A673 (cell line): Measurements from ENCODE around the gene C19orf73. TPM values are rescaled to one million over a fixed set of nuclear protein-coding genes. Genes with fewer than 3 reads are reported as not detected.

Experiments
- BruUV-seq: library from RNA; stranded (reverse); fragments of 400-500 nt; replicated peaks from 2 replicates; lab custom pipeline; 2021; lab: Mats Ljungman, UMichigan
- CTCF ChIA-PET: fragments of 300-600 bp; sonication (Branson Sonifier 250); formaldehyde crosslinking; loops from one replicate; lab custom pipeline; 2022; ENCODE audit warnings: antibody characterized with exemption; lab: Charles Lee
- POLR2A ChIA-PET: fragments of 300-600 bp; sonication (Branson Sonifier 250); formaldehyde crosslinking; loops from one replicate; lab custom pipeline; 2022; ENCODE audit warnings: antibody characterized with exemption; ENCODE audit not compliant: low non-redundant PET; lab: Charles Lee
- DNase-seq: peaks from one replicate; pipeline ENCODE4 v3.0.0-alpha.2; 2015; ENCODE audit warnings: low spot score
- H3K27ac ChIP-seq: fragments of 200-600 bp; sonication (generic); 2 replicates; pipeline ENCODE4 v1.5.1; 2016; ENCODE audit warnings: mixed run types, low read depth, mild to moderate bottlenecking, mixed read lengths, antibody characterized with exemption, low read length; ENCODE audit not compliant: poor library complexity, severe bottlenecking
- H3K27me3 ChIP-seq: fragments of 200-600 bp; sonication (generic); replicated peaks from 2 replicates; pipeline ENCODE4 v1.6.1; 2017; ENCODE audit warnings: mixed run types, low read depth, mild to moderate bottlenecking, mixed read lengths, antibody characterized with exemption, low read length; ENCODE audit not compliant: insufficient read depth, poor library complexity
- H3K36me3 ChIP-seq: fragments of 200-600 bp; sonication (generic); 2 replicates; pipeline ENCODE4 v1.6.1; 2016; ENCODE audit warnings: mixed run types, mild to moderate bottlenecking, mixed read lengths, antibody characterized with exemption, low read length; ENCODE audit not compliant: insufficient read depth, poor library complexity, severe bottlenecking
- H3K4me1 ChIP-seq: fragments of 200-600 bp; sonication (generic); 2 replicates; pipeline ENCODE4 v1.6.1; 2017; ENCODE audit warnings: mixed run types, mild to moderate bottlenecking, mixed read lengths, antibody characterized with exemption, low read length; ENCODE audit not compliant: insufficient read depth, poor library complexity, severe bottlenecking
- H3K4me3 ChIP-seq: fragments of 200-600 bp; sonication (generic); 2 replicates; pipeline ENCODE4 v1.5.1; 2016; ENCODE audit warnings: low read depth, mixed run types, mild to moderate bottlenecking, mixed read lengths, low read length; ENCODE audit not compliant: poor library complexity, severe bottlenecking
- H3K9me3 ChIP-seq: fragments of 200-600 bp; sonication (generic); 2 replicates; pipeline ENCODE4 v1.6.1; 2016; ENCODE audit warnings: mixed run types, low read depth, mild to moderate bottlenecking, mixed read lengths, antibody characterized with exemption, low read length; ENCODE audit not compliant: poor library complexity, severe bottlenecking
- CTCF ChIP-seq: fragments of 300-800, 200-600 bp; sonication (generic); conservative IDR thresholded peaks from 2 replicates; pipeline ENCODE4 v1.5.1; 2017; ENCODE audit warnings: low read depth, mild to moderate bottlenecking, antibody characterized with exemption, low read length, moderate library complexity, mixed read lengths
- EZH2 ChIP-seq: fragments of 200-600 bp; sonication (generic); IDR thresholded peaks from 2 replicates; pipeline ENCODE4 v1.6.1; 2017; ENCODE audit warnings: borderline replicate concordance, low read depth, mild to moderate bottlenecking, mixed read lengths, antibody characterized with exemption, low read length; ENCODE audit not compliant: poor library complexity, severe bottlenecking
- intact Hi-C: fragments of 100-400 bp; cut with micrococcal nuclease; formaldehyde crosslinking; loops from one replicate; pipeline ENCODE4 v1.10.0; 2022; ENCODE audit not compliant: unreplicated experiment
- total RNA-seq: library from RNA; stranded (reverse); gene quantifications from 2 replicates; pipeline ENCODE4 v1.2.3, GENCODE V29; 2021

Gene C19orf73
- total RNA-seq, 1 experiment from 2014 or later = 1.7 TPM

GRCh38 chr19:49120325-49120683 lies 1.4 kb upstream of the C19orf73 start:
- POLR2A ChIA-PET = no interaction called here
- Histone ChIP-seq H3K4me1 (peaks cover 11% of the 10 kb centered on the region), H3K27ac (peak overlapping the region; percentile 97), H3K4me3 (peak overlapping the region; percentile 79), H3K27me3 (no peaks in the 10 kb centered on the region), H3K9me3 (no peaks in the 10 kb centered on the region), H3K36me3 (no peaks in the 10 kb centered on the region)
- DNase-seq = no peak
- BruUV-seq = no TSS peak
- TF ChIP-seq EZH2 = no peak
- no peak for TF ChIP-seq CTCF
- intact Hi-C loops = no loop called here
- CTCF ChIA-PET = interaction anchor here (1.5 kb wide), 1 partner anchor 26 kb away, joined by 4 read pairs; no protein-coding TSS in a partner anchor

- ChIA-PET CTCF (interaction anchor here (1.5 kb wide), 1 partner anchor 27 kb away, joined by 4 read pairs; no protein-coding TSS in a partner anchor), POLR2A (interaction anchor here (0.6 to 0.8 kb wide), 2 partner anchors 20 to 29 kb away, joined by 5 to 7 read pairs; no protein-coding TSS in a partner anchor)
- H3K4me3 ChIP-seq = peak within 1 kb of the TSS; percentile 79
- intact Hi-C loops = no loop called here
- no TSS peak for BruUV-seq
- H3K27ac ChIP-seq = peak within 1 kb of the TSS; percentile 97
- no peaks in the 10 kb centered on the region for H3K27me3 ChIP-seq
- no peaks in the 10 kb centered on the region for H3K9me3 ChIP-seq
- DNase-seq = peak; percentile 42
- no peak for TF ChIP-seq CTCF
- TF ChIP-seq EZH2 = no peak
- peaks cover 11% of the 10 kb centered on the region for H3K4me1 ChIP-seq
- no peaks in the 10 kb centered on the region for H3K36me3 ChIP-seq
Observed at GRCh38 chr19:49119411-49120324, 725 bp upstream of the C19orf73 start, which contains the start of gene PPFIA3. Gene PPFIA3 (plus strand): TSS chr19:49119544. CDS start chr19:49127874, 8,330 bp downstream.

- Histone ChIP-seq H3K27ac (peak overlapping the region; percentile 97), H3K9me3 (no peaks in the 10 kb centered on the region), H3K4me1 (peaks cover 18% of the 10 kb centered on the region), H3K36me3 (no peaks in the 10 kb centered on the region), H3K4me3 (peak overlapping the region; percentile 79), H3K27me3 (no peaks in the 10 kb centered on the region)
- intact Hi-C loops = no loop called here
- ChIA-PET POLR2A (interaction anchor here (0.6 kb wide), 1 partner anchor 31 kb away, joined by 6 read pairs; no protein-coding TSS in a partner anchor), CTCF (interaction anchor here (0.6 kb wide), 1 partner anchor 22 kb away, joined by 8 read pairs; no protein-coding TSS in a partner anchor)
- TF ChIP-seq EZH2 (no peak), CTCF (no peak)
- BruUV-seq = no TSS peak
- no peak for DNase-seq
Observed at GRCh38 chr19:49117677-49118564, 1.0 kb downstream of the C19orf73 start.
